Stomach (tissue), 9 donors: ENCODE measurements around the gene THSD4. TPM values are rescaled to one million over a fixed set of nuclear protein-coding genes. Genes with fewer than 3 reads are reported as not detected.

Experiments used
- DNase-seq, 2 donors: peaks; one replicate each; pipeline versions ENCODE4 v3.0.0 to v3.0.0-alpha.2; 2013 to 2019
- H3K27ac ChIP-seq, 5 donors: fragments of 200-600 bp in 4 of 5; sonication (generic) in 4 of 5; one replicate each; pipeline ENCODE4 v1.5.1; 2013 to 2019; ENCODE audit warnings: mild to moderate bottlenecking in 1 of 5, moderate library complexity in 1 of 5
- H3K27me3 ChIP-seq, 3 donors: fragments of 200-600 bp; sonication (generic); one replicate each; pipeline ENCODE4 v1.5.1; 2017 to 2019; ENCODE audit warnings: mixed run types in 1 of 3
- H3K36me3 ChIP-seq, 4 donors: fragments of 200-600 bp; sonication (generic); 1 replicate in 3 of 4; 2 replicates in 1 of 4; pipeline ENCODE4 v1.5.1; 2016 to 2019
- H3K4me1 ChIP-seq, 4 donors: fragments of 200-600 bp; sonication (generic); one replicate each; pipeline ENCODE4 v1.5.1; 2016 to 2019
- H3K4me3 ChIP-seq, 4 donors: fragments of 200-600 bp; sonication (generic) in 3 of 4; one replicate each; pipeline ENCODE4 v1.5.1; 2016 to 2019; ENCODE audit warnings: mild to moderate bottlenecking in 1 of 4
- H3K9me3 ChIP-seq, 4 donors: fragments of 200-600 bp; sonication (generic); one replicate each; pipeline ENCODE4 v1.5.1; 2016 to 2019
- EP300 ChIP-seq: sonication (generic); formaldehyde crosslinking; IDR thresholded peaks from one replicate; pipeline ENCODE4 v1.6.1; 2017; ENCODE audit warnings: antibody characterized with exemption
- POLR2A ChIP-seq, 4 donors: fragments of 450-650 bp; IDR thresholded peaks; one replicate each; pipeline ENCODE4 v1.6.1; 2016; ENCODE audit warnings: antibody characterized with exemption in 4 of 4, control low read depth in 2 of 4, mild to moderate bottlenecking in 1 of 4, moderate library complexity in 1 of 4
- POLR2AphosphoS5 ChIP-seq, 3 donors: sonication (generic); formaldehyde crosslinking; IDR thresholded peaks; one replicate each; pipeline ENCODE4 v1.6.1; 2016; ENCODE audit warnings: antibody characterized with exemption in 3 of 3
- WGBS, 5 donors: extraction: QIAGEN DNeasy Blood & Tissue Kit in 3 of 5; methylation state at CpG; one replicate each; pipeline versions ENCODE4 v1.1.5 to v1.1.7; 2013 to 2018; 5-methylcytosine and 5-hydroxymethylcytosine counted together
- intact Hi-C: fragments of 100-400 bp; cut with DNase I; formaldehyde crosslinking; loops from one replicate; pipeline ENCODE4 v1.15.1; 2023; ENCODE audit warnings: low total_unique reads
- polyA plus RNA-seq, 3 donors: library from polyadenylated mRNA; stranded (reverse); fragments of 200-250 nt; gene quantifications; one replicate each; pipeline ENCODE4 v1.2.3, GENCODE V29; 2013
- total RNA-seq, 5 donors: library from RNA; depleted of rRNA; stranded (reverse); fragments of >200 nt; gene quantifications; one replicate each; pipeline versions ENCODE4 v1.1.0 to v1.2.3, GENCODE V29; 2014 to 2016
- TF ChIP-seq, protein P1 (sequence below), 7 experiments: fragments of 450-650 bp in 4 of 7; fragments of 200-600 bp in 3 of 7; sonication (generic) in 3 of 7; IDR thresholded peaks; one replicate each; pipeline ENCODE4 v1.5.1; 2016 to 2019; ENCODE audit warnings: antibody characterized with exemption in 7 of 7, control low read depth in 2 of 7, mild to moderate bottlenecking in 1 of 7
- donor health status: healthy with polysubstance abuse.
- donor health status: Bipolar disorder and iron deficiency.
- donor health status: healthy.

Gene THSD4
- total and polyA plus RNA-seq, 8 donors, result 1.8 to 79.4 (median 22.0) TPM

DNA sequence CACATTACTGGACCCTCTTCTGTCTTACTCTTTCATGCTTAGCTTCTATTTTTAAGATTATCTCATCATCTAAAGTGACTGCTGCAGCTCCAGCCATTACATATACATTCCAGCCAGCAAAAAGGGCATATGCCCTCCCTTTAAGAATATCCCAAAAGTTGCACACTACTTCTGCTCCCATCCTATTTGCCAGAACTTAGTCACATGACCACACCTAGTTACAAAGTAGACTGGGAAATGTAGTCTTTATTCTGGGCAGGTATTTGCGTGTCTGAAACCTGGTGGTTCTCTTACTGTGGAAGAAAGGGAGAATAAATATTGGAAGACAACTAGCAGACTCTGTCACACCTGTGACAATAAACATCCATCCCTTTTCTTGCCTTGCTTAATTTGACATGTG, 353.4 kb downstream of the THSD4 start:
- H3K36me3 ChIP-seq, result no peaks in the 10 kb centered on the region
- WGBS, 5 donors, result 84 to 94% (median 92%) methylated on average over 1 of the region's 1 CpG
- intact Hi-C loops, result no loop called here

DNA sequence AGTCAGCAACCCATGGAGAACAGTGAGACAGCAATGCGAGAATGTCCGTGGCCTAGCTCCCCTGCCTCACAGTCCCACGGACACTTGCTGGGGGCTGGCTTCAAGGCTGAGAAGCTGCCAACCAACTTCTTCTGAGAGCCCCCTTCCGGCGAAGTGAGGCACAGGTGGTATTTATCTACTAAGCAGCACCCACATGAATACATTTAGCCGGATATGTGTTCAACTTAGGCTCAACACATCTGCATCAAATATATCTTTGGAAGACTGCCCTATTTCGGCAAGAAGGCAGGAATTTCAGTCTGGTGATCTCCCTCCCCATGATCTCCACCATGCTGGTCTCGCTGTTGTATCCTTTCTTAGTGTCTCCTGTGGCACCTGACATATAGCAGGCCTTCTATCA, 354.1 kb downstream of the THSD4 start:
- intact Hi-C loops, result no loop called here
- no peaks in the 10 kb centered on the region for H3K27me3 ChIP-seq
- peaks cover 0 to 11% (median 0%) of the 10 kb centered on the region in 4 donors for H3K4me1 ChIP-seq
- no peak for TF ChIP-seq POLR2AphosphoS5 (IDR thresholded peaks at IDR 0.05)
- TF ChIP-seq, protein P1, sequence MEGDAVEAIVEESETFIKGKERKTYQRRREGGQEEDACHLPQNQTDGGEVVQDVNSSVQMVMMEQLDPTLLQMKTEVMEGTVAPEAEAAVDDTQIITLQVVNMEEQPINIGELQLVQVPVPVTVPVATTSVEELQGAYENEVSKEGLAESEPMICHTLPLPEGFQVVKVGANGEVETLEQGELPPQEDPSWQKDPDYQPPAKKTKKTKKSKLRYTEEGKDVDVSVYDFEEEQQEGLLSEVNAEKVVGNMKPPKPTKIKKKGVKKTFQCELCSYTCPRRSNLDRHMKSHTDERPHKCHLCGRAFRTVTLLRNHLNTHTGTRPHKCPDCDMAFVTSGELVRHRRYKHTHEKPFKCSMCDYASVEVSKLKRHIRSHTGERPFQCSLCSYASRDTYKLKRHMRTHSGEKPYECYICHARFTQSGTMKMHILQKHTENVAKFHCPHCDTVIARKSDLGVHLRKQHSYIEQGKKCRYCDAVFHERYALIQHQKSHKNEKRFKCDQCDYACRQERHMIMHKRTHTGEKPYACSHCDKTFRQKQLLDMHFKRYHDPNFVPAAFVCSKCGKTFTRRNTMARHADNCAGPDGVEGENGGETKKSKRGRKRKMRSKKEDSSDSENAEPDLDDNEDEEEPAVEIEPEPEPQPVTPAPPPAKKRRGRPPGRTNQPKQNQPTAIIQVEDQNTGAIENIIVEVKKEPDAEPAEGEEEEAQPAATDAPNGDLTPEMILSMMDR (IDR thresholded peaks at IDR 0.05), result no peak
- no peak for TF ChIP-seq POLR2A (IDR thresholded peaks at IDR 0.05)
- no peak for TF ChIP-seq EP300
- H3K9me3 ChIP-seq, result no peaks in the 10 kb centered on the region
- DNase-seq, result no peak
- no peaks in the 10 kb centered on the region for H3K36me3 ChIP-seq
- no peak overlapping the region for H3K4me3 ChIP-seq
- 82 to 90% (median 84%) methylated on average over 8 of the region's 8 CpGs for WGBS, 5 donors
- H3K27ac ChIP-seq, result no peak overlapping the region

More for the DNA sequence above, 353.4 kb downstream of the THSD4 start:
- no peak for DNase-seq
- TF ChIP-seq POLR2AphosphoS5 (IDR thresholded peaks at IDR 0.05) (no peak), EP300 (no peak), POLR2A (IDR thresholded peaks at IDR 0.05) (no peak)
- TF ChIP-seq, protein P1 (IDR thresholded peaks at IDR 0.05), result no peak
- Histone ChIP-seq H3K4me3 (no peak overlapping the region), H3K27ac (no peak overlapping the region), H3K9me3 (no peaks in the 10 kb centered on the region), H3K4me1 (peaks cover 0 to 11% (median 0%) of the 10 kb centered on the region in 4 donors), H3K27me3 (no peaks in the 10 kb centered on the region)

DNA sequence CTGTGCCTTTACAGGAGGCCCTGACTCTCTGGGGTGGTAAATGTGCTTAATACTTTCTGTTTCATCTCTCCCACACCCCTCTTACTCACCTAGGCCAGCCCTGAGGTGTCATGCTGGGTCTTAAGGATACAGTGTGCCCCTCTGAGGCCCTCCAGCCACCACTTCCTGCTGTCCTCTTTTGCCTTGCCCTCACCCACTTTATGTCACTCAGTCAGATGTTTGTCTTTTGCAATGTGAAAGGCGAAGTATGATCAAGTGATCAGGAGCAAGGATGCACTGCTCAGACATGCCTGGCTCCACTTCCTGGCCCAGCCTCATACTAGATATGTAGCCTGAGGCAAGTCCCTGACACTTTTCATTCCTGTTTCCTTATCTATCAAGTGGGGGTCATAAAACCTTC, 356.1 kb downstream of the THSD4 start:
- Histone ChIP-seq H3K9me3 (no peaks in the 10 kb centered on the region), H3K4me3 (no peak overlapping the region), H3K36me3 (no peaks in the 10 kb centered on the region), H3K4me1 (peaks cover 0 to 3% (median 0%) of the 10 kb centered on the region in 4 donors), H3K27me3 (no peaks in the 10 kb centered on the region), H3K27ac (no peak overlapping the region)
- WGBS, 5 donors, result 82 to 100% (median 85%) methylated on average over 1 of the region's 1 CpG
- TF ChIP-seq POLR2A (IDR thresholded peaks at IDR 0.05), result no peak
- TF ChIP-seq EP300, result no peak
- TF ChIP-seq, protein P1 (IDR thresholded peaks at IDR 0.05), result no peak
- no peak for TF ChIP-seq POLR2AphosphoS5 (IDR thresholded peaks at IDR 0.05)
- intact Hi-C loops, result no loop called here
- no peak for DNase-seq

DNA sequence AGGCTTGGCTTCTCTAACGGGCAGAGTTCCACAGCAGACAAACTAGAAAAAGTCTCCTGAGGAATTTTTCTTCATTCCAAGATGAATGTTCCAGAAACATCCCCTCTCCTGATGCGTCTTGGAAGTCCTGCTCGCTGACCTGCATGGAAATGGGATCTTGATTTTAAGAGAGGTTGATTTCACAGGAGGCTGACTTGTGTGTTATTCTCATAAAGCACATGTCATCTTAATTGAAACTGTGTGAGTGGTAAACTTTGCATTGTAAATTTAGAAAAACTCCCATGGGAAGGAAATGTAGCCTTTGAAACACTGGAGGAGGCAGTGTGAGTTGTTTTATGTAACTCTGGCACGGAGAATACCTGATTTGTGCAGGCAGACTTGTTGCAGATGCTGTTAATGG, 357.3 kb downstream of the THSD4 start:
- no peak for TF ChIP-seq POLR2AphosphoS5 (IDR thresholded peaks at IDR 0.05)
- no peak for TF ChIP-seq EP300
- TF ChIP-seq, protein P1 (IDR thresholded peaks at IDR 0.05), result no peak
- TF ChIP-seq POLR2A (IDR thresholded peaks at IDR 0.05), result no peak
- no peak for DNase-seq
- peaks cover 0 to 3% (median 0%) of the 10 kb centered on the region in 4 donors for H3K4me1 ChIP-seq
- H3K27me3 ChIP-seq, result no peaks in the 10 kb centered on the region
- no peak overlapping the region for H3K4me3 ChIP-seq
- intact Hi-C loops, result no loop called here
- no peak overlapping the region for H3K27ac ChIP-seq
- 82 to 89% (median 87%) methylated on average over 4 of the region's 4 CpGs for WGBS, 5 donors
- no peaks in the 10 kb centered on the region for H3K36me3 ChIP-seq
- H3K9me3 ChIP-seq, result no peaks in the 10 kb centered on the region
